Neural cell (in vitro differentiated cells): ENCODE results near the gene TGM1. TPM values are rescaled to one million over a fixed set of nuclear protein-coding genes. Genes with fewer than 3 reads are reported as not detected.
"Not testable (repeated sequence)": the region's sequence is repeated elsewhere in the genome, so short reads cannot be mapped to it uniquely, and the experiment has no call there.

Experiments used
- H2AFZ ChIP-seq: fragments of 200-600, 300-800 bp; sonication (generic), shearing (Covaris generic); 2 replicates; pipeline ENCODE4 v1.6.0; 2014; ENCODE audit warnings: low read depth, mild to moderate bottlenecking, antibody characterized with exemption, low read length, moderate library complexity
- H3F3A ChIP-seq: fragments of 200-600 bp; shearing (Covaris generic); 2 replicates; pipeline ENCODE4 v1.6.1; 2016; ENCODE audit warnings: mild to moderate bottlenecking, moderate library complexity, mixed read lengths, antibody characterized with exemption, low read length; ENCODE audit not compliant: insufficient read depth, poor library complexity, severe bottlenecking
- H3K27ac ChIP-seq: fragments of 200-600, 300-800 bp; sonication (generic), shearing (Covaris generic); 2 replicates; pipeline ENCODE4 v1.5.1; 2014; ENCODE audit warnings: mild to moderate bottlenecking, low read length, moderate library complexity
- H3K27me3 ChIP-seq: fragments of 300-800, 200-600 bp; sonication (generic), shearing (Covaris generic); 2 replicates; pipeline ENCODE4 v1.6.0; 2014; ENCODE audit warnings: mild to moderate bottlenecking, low read depth, low read length, moderate library complexity; ENCODE audit not compliant: insufficient read depth
- H3K36me3 ChIP-seq: fragments of 300-800, 200-600 bp; sonication (generic), shearing (Covaris generic); 2 replicates; pipeline ENCODE4 v1.5.1; 2014; ENCODE audit warnings: mild to moderate bottlenecking, antibody characterized with exemption, low read length, moderate library complexity; ENCODE audit not compliant: insufficient read depth
- H3K4me2 ChIP-seq: fragments of 300-800, 200-600 bp; sonication (generic), shearing (Covaris generic); 2 replicates; pipeline ENCODE4 v1.6.0; 2014; ENCODE audit warnings: mild to moderate bottlenecking, low read length
- H3K4me3 ChIP-seq: fragments of 300-800, 200-600 bp; sonication (generic), shearing (Covaris generic); 2 replicates; pipeline ENCODE4 v1.5.1; 2014; ENCODE audit warnings: mild to moderate bottlenecking, low read length, moderate library complexity
- H3K79me2 ChIP-seq: fragments of 200-600 bp; shearing (Covaris generic); replicated peaks from 2 replicates; pipeline ENCODE4 v1.6.0; 2014; ENCODE audit warnings: mild to moderate bottlenecking, low read length, moderate library complexity; ENCODE audit not compliant: insufficient read depth
- H3K9ac ChIP-seq: fragments of 300-800, 200-600 bp; sonication (generic), shearing (Covaris generic); 2 replicates; pipeline ENCODE4 v1.6.1; 2016; ENCODE audit warnings: mild to moderate bottlenecking, low read length, mixed read lengths
- H3K9me2 ChIP-seq: fragments of 200-600 bp; shearing (Covaris generic); 2 replicates; pipeline ENCODE4 v1.6.1; 2016; ENCODE audit warnings: mild to moderate bottlenecking, low read length, mixed read lengths; ENCODE audit not compliant: insufficient read depth
- H3K9me3 ChIP-seq: fragments of 200-600, 300-800 bp; sonication (generic), shearing (Covaris generic); 2 replicates; pipeline ENCODE4 v1.6.1; 2016; ENCODE audit warnings: mild to moderate bottlenecking, mixed run types, low read length, moderate library complexity, mixed read lengths
- H4K20me1 ChIP-seq: fragments of 200-600 bp; shearing (Covaris generic); 2 replicates; pipeline ENCODE4 v1.6.1; 2016; ENCODE audit warnings: mild to moderate bottlenecking, mixed run types; ENCODE audit not compliant: insufficient read depth
- EP300 ChIP-seq: fragments of 450-650 bp; conservative IDR thresholded peaks from 2 replicates; pipeline ENCODE4 v1.6.1; 2014; ENCODE audit warnings: antibody characterized with exemption, mild to moderate bottlenecking, moderate library complexity; ENCODE audit not compliant: poor library complexity, severe bottlenecking
- EZH2 ChIP-seq: fragments of 200-600, 300-800 bp; shearing (Covaris generic), sonication (generic); IDR thresholded peaks from 2 replicates; pipeline ENCODE4 v1.6.1; 2014; ENCODE audit warnings: antibody characterized with exemption, low read length, borderline replicate concordance, mild to moderate bottlenecking; ENCODE audit not compliant: insufficient read depth, poor library complexity, severe bottlenecking
- MXI1 ChIP-seq: fragments of 450-650 bp; conservative IDR thresholded peaks from 2 replicates; pipeline ENCODE4 v1.6.1; 2014; ENCODE audit warnings: antibody characterized with exemption, mild to moderate bottlenecking; ENCODE audit not compliant: poor library complexity, severe bottlenecking
- POLR2AphosphoS5 ChIP-seq: IDR thresholded peaks from 2 replicates; pipeline ENCODE4 v1.6.1; 2012
- RAD21 ChIP-seq: fragments of 450-650 bp; conservative IDR thresholded peaks from 2 replicates; pipeline ENCODE4 v1.6.1; 2014; ENCODE audit warnings: antibody characterized with exemption, mild to moderate bottlenecking, moderate library complexity
- SMC3 ChIP-seq: fragments of 450-650 bp; conservative IDR thresholded peaks from 2 replicates; pipeline ENCODE4 v1.6.1; 2014; ENCODE audit warnings: antibody characterized with exemption, mild to moderate bottlenecking, moderate library complexity; ENCODE audit not compliant: poor library complexity
- TAF1 ChIP-seq: IDR thresholded peaks from 2 replicates; pipeline ENCODE4 v1.6.1; 2012; ENCODE audit warnings: low read depth
- polyA plus RNA-seq: library from polyadenylated mRNA; depleted of rRNA; stranded (reverse); fragments of >200 nt; gene quantifications from 2 replicates; pipeline ENCODE4 v1.2.3, GENCODE V29; 2014
- TF ChIP-seq, protein P1 (sequence below): IDR thresholded peaks from 2 replicates; pipeline ENCODE4 v1.6.1; 2012; ENCODE audit warnings: borderline replicate concordance
- TF ChIP-seq, protein P2 (sequence below): fragments of 450-650 bp; IDR thresholded peaks from 2 replicates; pipeline ENCODE4 v1.5.1; 2014; ENCODE audit warnings: antibody characterized with exemption, mild to moderate bottlenecking, moderate library complexity; ENCODE audit not compliant: poor library complexity, severe bottlenecking

TGM1 gene
- polyA plus RNA-seq, 1 donor from 2014 or later: 3.6 TPM

- not testable (repeated sequence) for H3F3A ChIP-seq, H3K9ac ChIP-seq, H3K27ac ChIP-seq, H3K9me2 ChIP-seq, H2AFZ ChIP-seq, H4K20me1 ChIP-seq, H3K27me3 ChIP-seq, H3K9me3 ChIP-seq, H3K4me2 ChIP-seq, H3K36me3 ChIP-seq, H3K4me3 ChIP-seq
- H3K79me2 ChIP-seq: peaks cover 15% of the 10 kb centered on the region
Observed at GRCh38 chr14:24245350-24245749, 17.6 kb downstream of the TGM1 start.

GRCh38 chr14:24243336-24243836 lies 19.6 kb downstream of the TGM1 start:
- H3K9ac ChIP-seq: peak overlapping the region; percentile 85
- H4K20me1 ChIP-seq: peaks cover 5% of the 10 kb centered on the region
- no peaks in the 10 kb centered on the region for H3K9me3 ChIP-seq
- no peaks in the 10 kb centered on the region for H3K9me2 ChIP-seq
- peaks cover 21% of the 10 kb centered on the region for H3K79me2 ChIP-seq
- no peak for TF ChIP-seq SMC3
- no peak for TF ChIP-seq EP300
- TF ChIP-seq, protein P1, sequence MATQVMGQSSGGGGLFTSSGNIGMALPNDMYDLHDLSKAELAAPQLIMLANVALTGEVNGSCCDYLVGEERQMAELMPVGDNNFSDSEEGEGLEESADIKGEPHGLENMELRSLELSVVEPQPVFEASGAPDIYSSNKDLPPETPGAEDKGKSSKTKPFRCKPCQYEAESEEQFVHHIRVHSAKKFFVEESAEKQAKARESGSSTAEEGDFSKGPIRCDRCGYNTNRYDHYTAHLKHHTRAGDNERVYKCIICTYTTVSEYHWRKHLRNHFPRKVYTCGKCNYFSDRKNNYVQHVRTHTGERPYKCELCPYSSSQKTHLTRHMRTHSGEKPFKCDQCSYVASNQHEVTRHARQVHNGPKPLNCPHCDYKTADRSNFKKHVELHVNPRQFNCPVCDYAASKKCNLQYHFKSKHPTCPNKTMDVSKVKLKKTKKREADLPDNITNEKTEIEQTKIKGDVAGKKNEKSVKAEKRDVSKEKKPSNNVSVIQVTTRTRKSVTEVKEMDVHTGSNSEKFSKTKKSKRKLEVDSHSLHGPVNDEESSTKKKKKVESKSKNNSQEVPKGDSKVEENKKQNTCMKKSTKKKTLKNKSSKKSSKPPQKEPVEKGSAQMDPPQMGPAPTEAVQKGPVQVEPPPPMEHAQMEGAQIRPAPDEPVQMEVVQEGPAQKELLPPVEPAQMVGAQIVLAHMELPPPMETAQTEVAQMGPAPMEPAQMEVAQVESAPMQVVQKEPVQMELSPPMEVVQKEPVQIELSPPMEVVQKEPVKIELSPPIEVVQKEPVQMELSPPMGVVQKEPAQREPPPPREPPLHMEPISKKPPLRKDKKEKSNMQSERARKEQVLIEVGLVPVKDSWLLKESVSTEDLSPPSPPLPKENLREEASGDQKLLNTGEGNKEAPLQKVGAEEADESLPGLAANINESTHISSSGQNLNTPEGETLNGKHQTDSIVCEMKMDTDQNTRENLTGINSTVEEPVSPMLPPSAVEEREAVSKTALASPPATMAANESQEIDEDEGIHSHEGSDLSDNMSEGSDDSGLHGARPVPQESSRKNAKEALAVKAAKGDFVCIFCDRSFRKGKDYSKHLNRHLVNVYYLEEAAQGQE: no peak
- no peak for TF ChIP-seq RAD21
- no peak for TF ChIP-seq POLR2AphosphoS5
- TF ChIP-seq EZH2: no peak
- no peak for TF ChIP-seq TAF1
- TF ChIP-seq MXI1: no peak
- TF ChIP-seq, protein P2, sequence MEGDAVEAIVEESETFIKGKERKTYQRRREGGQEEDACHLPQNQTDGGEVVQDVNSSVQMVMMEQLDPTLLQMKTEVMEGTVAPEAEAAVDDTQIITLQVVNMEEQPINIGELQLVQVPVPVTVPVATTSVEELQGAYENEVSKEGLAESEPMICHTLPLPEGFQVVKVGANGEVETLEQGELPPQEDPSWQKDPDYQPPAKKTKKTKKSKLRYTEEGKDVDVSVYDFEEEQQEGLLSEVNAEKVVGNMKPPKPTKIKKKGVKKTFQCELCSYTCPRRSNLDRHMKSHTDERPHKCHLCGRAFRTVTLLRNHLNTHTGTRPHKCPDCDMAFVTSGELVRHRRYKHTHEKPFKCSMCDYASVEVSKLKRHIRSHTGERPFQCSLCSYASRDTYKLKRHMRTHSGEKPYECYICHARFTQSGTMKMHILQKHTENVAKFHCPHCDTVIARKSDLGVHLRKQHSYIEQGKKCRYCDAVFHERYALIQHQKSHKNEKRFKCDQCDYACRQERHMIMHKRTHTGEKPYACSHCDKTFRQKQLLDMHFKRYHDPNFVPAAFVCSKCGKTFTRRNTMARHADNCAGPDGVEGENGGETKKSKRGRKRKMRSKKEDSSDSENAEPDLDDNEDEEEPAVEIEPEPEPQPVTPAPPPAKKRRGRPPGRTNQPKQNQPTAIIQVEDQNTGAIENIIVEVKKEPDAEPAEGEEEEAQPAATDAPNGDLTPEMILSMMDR: no peak
- peak overlapping the region; percentile 79 for H3K4me3 ChIP-seq
- peaks cover 5% of the 10 kb centered on the region for H3F3A ChIP-seq
- H2AFZ ChIP-seq: peak overlapping the region; percentile 63
- no peaks in the 10 kb centered on the region for H3K27me3 ChIP-seq
- peak overlapping the region; percentile 95 for H3K27ac ChIP-seq
- H3K36me3 ChIP-seq: peaks cover 16% of the 10 kb centered on the region
- peak overlapping the region; percentile 63 for H3K4me2 ChIP-seq

- Histone ChIP-seq H3K4me3 (peak overlapping the region; percentile 79), H3K79me2 (peaks cover 21% of the 10 kb centered on the region), H3F3A (peaks cover 5% of the 10 kb centered on the region), H3K9me2 (no peaks in the 10 kb centered on the region), H3K9ac (peak overlapping the region; percentile 85), H3K27ac (peak overlapping the region; percentile 95), H3K4me2 (peak overlapping the region; percentile 93), H3K9me3 (no peaks in the 10 kb centered on the region), H2AFZ (peak overlapping the region; percentile 34), H4K20me1 (peaks cover 5% of the 10 kb centered on the region), H3K36me3 (peaks cover 16% of the 10 kb centered on the region), H3K27me3 (no peaks in the 10 kb centered on the region)
- TF ChIP-seq EP300: no peak
- TF ChIP-seq, protein P1: no peak
- no peak for TF ChIP-seq SMC3
- TF ChIP-seq, protein P2: peak; percentile 65
- TF ChIP-seq RAD21: no peak
- TF ChIP-seq TAF1: no peak
- no peak for TF ChIP-seq POLR2AphosphoS5
Observed at GRCh38 chr14:24241829-24242443, 21.0 kb downstream of the TGM1 start.
